NCI-H2227 treated with DMSO at 0.1 percent for 48 hours (cell line): ENCODE data around the gene THRB.

ENCODE experiments used
- DNase-seq: peaks from one replicate; lab custom pipeline; 2025; lab: John Stamatoyannopoulos, UW

Gene THRB

GRCh38 chr3:24512564-24513197, 18.0 kb upstream of the THRB start:
- no peak for DNase-seq

GRCh38 chr3:24510030-24510648, 15.5 kb upstream of the THRB start:
- no peak for DNase-seq

GRCh38 chr3:24508423-24508839, 13.8 kb upstream of the THRB start:
- no peak for DNase-seq

- DNase-seq: no peak
Measured at GRCh38 chr3:24507776-24508422, 13.2 kb upstream of the THRB start.

DNA sequence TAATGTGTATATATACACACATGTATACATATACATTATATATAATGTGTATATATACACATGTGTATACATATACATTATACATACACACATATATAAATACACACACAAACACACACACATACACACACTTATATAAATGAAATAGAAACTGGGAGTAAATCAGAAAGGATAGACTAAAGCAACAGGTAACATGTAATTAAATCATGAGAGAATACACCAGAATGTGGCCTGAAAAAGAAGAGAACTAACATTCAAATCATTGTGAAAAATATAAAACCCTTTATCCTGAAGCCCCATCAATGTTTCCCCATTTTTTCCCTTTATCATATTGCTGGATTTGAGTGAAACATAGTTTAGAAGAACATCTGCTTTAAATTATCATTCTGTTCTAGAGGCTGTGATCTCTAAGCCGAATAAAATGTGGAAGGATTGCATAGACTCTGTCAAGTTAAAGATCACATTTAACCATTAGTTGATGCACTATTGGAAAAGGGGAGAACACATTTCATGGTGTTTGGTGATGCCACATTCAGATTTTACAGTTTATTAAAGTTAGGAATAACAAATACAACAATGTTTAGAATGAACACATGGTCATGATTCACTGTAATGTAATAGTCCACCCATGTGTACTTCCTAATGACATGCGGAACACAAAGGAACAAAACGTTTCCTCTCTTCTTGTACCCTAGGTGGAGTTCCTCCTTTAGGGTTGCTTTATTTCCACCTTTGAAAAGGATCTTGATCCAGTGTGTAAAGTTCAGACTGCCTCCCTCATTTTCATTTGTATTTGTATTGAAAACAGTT, 12.5 kb upstream of the THRB start:
- DNase-seq: no peak

GRCh38 chr3:24505691-24506550, 11.3 kb upstream of the THRB start:
- DNase-seq: no peak

DNA sequence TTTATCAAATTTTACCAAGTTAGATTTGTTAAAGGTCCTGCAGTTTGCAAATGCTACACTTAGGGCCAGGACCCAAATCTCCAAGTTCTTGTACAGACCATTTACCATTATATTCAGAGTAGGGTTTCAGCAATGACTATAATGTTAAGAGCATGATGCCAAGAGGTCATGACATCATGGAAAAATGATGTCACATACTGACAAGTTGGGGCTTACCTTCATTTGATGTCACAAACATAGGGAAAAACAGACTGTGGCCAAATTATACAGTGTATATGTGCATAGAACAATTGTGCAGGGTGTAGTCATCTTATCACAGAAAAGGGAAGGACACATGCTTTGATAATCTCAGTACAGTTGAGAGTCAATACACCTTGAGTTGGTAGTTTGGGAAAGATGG, 10.1 kb upstream of the THRB start:
- DNase-seq: no peak

DNA sequence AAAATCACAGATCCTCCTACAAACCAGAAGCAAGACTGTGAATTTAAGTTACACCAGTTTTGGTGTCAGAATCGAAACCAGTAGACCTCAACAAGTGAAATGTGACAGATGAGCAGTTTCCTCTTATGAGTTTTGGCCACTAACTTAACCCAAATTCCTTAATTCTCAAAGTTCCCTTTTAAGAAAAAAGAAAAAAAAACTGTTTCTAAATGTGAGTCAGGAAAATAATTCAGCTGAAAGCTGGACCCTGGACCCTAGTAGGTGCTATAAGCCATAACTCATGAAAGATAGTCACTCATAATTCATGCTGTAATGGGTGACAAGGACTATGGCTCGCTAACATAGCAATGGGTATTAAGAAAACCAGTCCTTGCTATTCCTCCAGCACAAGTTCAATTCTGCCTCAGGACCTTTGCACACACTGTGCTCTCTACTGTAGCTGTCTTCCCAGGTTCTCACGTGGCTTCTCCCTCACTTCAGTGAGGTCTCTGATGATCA, 9.0 kb upstream of the THRB start:
- no peak for DNase-seq

- DNase-seq: no peak
Measured at GRCh38 chr3:24502690-24503089, 8.0 kb upstream of the THRB start.

- DNase-seq: no peak
Measured at GRCh38 chr3:24500806-24501205, 6.2 kb upstream of the THRB start.

DNA sequence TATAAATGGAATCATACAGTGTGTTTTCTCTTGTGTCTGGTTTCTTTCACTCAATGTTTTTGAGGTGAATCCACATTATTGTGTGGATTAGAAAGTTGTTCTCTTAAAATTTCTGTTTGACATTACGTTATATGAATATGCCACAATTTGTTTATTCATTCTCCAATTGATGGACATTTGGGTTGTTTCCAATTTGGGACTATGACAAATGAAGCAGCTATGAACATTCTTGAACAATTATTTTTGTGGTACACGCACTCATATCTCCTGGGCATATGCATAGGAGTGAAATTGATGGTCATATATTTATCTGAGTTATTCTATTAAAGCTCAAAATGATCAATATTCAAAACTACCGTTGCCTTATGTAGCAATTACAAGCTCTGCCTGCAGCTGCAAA, 5.3 kb upstream of the THRB start:
- DNase-seq: no peak

DNA sequence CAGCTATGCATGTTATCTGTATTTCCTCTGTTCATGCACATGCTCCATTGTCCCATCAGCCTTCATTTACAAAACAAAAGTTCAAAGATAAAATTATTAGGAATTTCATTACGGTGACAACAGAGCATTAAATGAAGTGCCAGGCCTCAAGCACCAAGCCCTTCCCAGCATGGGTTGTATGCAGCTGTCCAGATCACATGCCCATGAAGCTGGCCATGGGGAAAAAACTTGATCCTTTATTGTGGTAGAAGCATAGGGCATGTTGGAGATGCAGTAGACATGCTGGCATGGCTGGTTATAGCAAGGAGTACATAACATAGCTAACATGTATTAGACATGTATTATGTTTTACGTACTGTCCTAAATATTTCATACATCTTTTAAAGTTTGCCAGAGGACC, 4.1 kb upstream of the THRB start:
- no peak for DNase-seq

GRCh38 chr3:24498391-24498790, 3.7 kb upstream of the THRB start:
- DNase-seq: no peak

- no peak for DNase-seq
Measured at GRCh38 chr3:24497942-24498341, 3.3 kb upstream of the THRB start.

- no peak for DNase-seq
Measured at GRCh38 chr3:24496529-24497482, 2.2 kb upstream of the THRB start.

- DNase-seq: no peak
Measured at GRCh38 chr3:24495326-24495994, 810 bp upstream of the THRB start.

DNA sequence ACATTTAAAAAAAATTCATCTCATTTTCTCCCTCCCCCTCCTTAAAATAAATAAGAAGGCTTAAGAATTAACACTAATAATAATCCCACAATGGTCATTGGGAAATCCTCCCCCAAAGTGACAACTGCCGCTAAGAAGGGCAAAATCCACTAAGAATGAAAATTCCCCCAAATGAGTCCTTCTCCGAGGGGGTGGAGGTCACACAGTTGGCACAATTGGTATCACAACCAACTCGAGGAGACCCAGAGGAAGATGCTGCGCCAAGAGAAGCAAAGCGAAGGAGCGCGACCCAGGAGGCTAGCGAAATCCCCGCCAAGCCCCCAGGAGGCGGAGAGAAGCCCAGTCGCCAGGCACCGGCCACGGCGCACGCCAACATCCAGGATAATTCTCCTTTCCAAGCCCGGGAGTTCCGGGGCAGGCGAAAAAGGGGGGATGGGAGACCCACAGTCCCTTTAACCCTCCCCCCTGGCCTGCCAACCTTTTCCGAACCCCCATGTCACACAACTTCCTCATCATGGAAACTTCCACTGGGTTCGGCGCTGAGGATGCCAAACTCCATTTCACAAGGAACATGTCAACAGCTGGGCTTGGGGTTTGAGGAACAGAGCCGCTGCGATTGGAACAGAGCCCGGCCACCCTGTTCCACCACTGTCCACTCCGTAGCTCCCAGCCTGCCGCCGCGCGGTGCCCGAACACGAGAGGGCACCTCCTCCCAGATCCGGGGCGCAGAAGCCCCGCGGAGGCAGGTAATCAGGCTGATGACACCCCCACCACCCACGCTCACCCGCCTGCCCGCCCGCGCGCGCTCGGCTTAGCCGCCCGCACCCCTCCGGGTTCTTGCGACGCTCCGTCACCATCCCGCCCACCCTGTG, 668 bp downstream of the THRB start:
- DNase-seq: no peak

DNA sequence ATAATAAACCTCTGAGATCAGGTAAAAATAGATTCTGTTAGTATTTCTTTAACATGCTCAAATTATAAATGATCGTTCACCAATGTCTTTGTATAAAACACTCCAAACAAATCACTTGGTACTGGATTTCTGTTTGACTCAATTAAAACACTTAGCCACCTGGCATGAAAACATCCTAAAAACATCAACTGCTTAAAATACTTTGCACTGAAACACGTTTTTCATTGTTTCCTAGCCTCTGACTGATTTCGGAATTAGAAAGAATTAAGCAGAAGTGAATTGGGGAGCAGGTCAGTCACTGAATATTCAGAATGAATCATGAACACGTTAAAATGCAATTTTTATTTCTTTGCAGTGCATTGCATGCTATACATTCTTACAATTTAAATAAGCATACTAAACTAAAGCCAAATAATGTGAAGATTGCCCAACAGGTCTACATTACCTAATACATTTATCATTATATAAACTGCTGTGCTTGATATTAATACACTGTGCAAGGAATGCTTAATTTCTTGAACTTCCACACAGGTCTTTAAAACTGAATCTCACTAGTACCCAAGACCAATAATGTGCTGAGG, 1.6 kb downstream of the THRB start:
- no peak for DNase-seq

GRCh38 chr3:24490151-24490550, 4.5 kb downstream of the THRB start:
- DNase-seq: no peak
